Smooth muscle cell (in vitro differentiated cells): ENCODE data around the gene ROCK2. TPM values are rescaled to one million over a fixed set of nuclear protein-coding genes. Genes with fewer than 3 reads are reported as not detected.
A peak's percentile ranks its signal among the peaks of the same experiment; 100 is the strongest.

Source experiments
- DNase-seq: peaks from one replicate; lab custom pipeline; 2025; ENCODE audit not compliant: unreplicated experiment; lab: John Stamatoyannopoulos, UW
- H2AFZ ChIP-seq: fragments of 200-600 bp; sonication (generic); 2 replicates; pipeline ENCODE4 v1.6.0; 2016; ENCODE audit warnings: antibody characterized with exemption, low read depth, mild to moderate bottlenecking
- H3F3A ChIP-seq: fragments of 200-600 bp; sonication (generic); 2 replicates; pipeline ENCODE4 v1.6.0; 2017; ENCODE audit warnings: antibody characterized with exemption, low read depth
- H3K27ac ChIP-seq: fragments of 200-600 bp; sonication (generic); 2 replicates; pipeline ENCODE4 v1.5.1; 2016; ENCODE audit warnings: low read depth, mild to moderate bottlenecking
- H3K27me3 ChIP-seq: fragments of 200-600 bp; sonication (generic); 2 replicates; pipeline ENCODE4 v1.6.1; 2016; ENCODE audit warnings: low read depth, mild to moderate bottlenecking
- H3K36me3 ChIP-seq: fragments of 200-600 bp; sonication (generic); 2 replicates; pipeline ENCODE4 v1.5.1; 2016; ENCODE audit warnings: low read depth
- H3K4me1 ChIP-seq: fragments of 200-600 bp; sonication (generic); 2 replicates; pipeline ENCODE4 v1.5.1; 2016; ENCODE audit warnings: low read depth
- H3K4me2 ChIP-seq: fragments of 200-600 bp; sonication (generic); 2 replicates; pipeline ENCODE4 v1.6.0; 2016; ENCODE audit warnings: mild to moderate bottlenecking
- H3K4me3 ChIP-seq: fragments of 200-600 bp; sonication (generic); 2 replicates; pipeline ENCODE4 v1.5.1; 2016; ENCODE audit warnings: mild to moderate bottlenecking
- H3K79me2 ChIP-seq: fragments of 200-600 bp; sonication (generic); 2 replicates; pipeline ENCODE4 v1.6.0; 2016; ENCODE audit warnings: low read depth, mild to moderate bottlenecking
- H3K9ac ChIP-seq: fragments of 200-600 bp; sonication (generic); 2 replicates; pipeline ENCODE4 v1.6.0; 2016; ENCODE audit warnings: low read depth
- H3K9me3 ChIP-seq: fragments of 200-600 bp; sonication (generic); replicated peaks from 2 replicates; pipeline ENCODE4 v1.5.1; 2016; ENCODE audit warnings: low read depth
- H4K20me1 ChIP-seq: fragments of 200-600 bp; sonication (generic); 2 replicates; pipeline ENCODE4 v1.6.0; 2016; ENCODE audit warnings: low read depth
- WGBS: methylation state at CpG from one replicate; pipeline ENCODE4 v1.1.7; 2016; ENCODE audit warnings: low lambda C conversion rate; 5-methylcytosine and 5-hydroxymethylcytosine counted together
- polyA plus RNA-seq: library from polyadenylated mRNA; unstranded; fragments of >200 nt; fragmentation: Nextera tagmentation; extraction: Ambion mirVana; gene quantifications from 2 replicates; pipeline ENCODE4 v1.2.1, GENCODE V29; 2016
- total RNA-seq: library from RNA; depleted of rRNA; stranded (reverse); fragments of >200 nt; gene quantifications from 2 replicates; pipeline ENCODE4 v1.2.3, GENCODE V29; 2014
- TF ChIP-seq, protein P1 (sequence below): fragments of 200-600 bp; sonication (generic); IDR thresholded peaks from 2 replicates; pipeline ENCODE4 v1.5.1; 2017; ENCODE audit warnings: borderline replicate concordance, mild to moderate bottlenecking, antibody characterized with exemption; ENCODE audit not compliant: insufficient read depth, poor library complexity, severe bottlenecking

ROCK2 gene
- total and polyA plus RNA-seq, 2 experiments from 2014 or later, result 27.2 to 45.5 TPM

DNA sequence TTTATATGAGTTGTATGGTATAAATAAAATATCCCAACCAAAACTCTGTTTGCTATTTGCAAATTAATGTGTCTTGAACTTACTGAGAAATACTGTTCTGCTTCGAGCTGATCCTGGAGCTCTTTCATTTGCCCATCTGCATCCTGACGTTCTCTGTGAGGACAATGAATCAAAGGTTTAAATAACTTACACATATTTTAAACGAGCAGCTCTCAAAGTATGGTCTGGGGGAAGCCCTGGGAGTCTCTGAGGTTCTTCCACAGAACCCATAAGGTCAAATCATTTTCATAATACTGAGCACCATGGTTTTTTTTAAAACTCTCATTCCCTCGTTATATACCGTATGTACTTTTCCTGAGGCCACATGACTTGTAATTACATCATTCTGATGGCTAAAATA is 142.5 kb downstream of the ROCK2 start:
- TF ChIP-seq, protein P1, sequence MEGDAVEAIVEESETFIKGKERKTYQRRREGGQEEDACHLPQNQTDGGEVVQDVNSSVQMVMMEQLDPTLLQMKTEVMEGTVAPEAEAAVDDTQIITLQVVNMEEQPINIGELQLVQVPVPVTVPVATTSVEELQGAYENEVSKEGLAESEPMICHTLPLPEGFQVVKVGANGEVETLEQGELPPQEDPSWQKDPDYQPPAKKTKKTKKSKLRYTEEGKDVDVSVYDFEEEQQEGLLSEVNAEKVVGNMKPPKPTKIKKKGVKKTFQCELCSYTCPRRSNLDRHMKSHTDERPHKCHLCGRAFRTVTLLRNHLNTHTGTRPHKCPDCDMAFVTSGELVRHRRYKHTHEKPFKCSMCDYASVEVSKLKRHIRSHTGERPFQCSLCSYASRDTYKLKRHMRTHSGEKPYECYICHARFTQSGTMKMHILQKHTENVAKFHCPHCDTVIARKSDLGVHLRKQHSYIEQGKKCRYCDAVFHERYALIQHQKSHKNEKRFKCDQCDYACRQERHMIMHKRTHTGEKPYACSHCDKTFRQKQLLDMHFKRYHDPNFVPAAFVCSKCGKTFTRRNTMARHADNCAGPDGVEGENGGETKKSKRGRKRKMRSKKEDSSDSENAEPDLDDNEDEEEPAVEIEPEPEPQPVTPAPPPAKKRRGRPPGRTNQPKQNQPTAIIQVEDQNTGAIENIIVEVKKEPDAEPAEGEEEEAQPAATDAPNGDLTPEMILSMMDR, result no peak
- Histone ChIP-seq H3K4me1 (no peaks in the 10 kb centered on the region), H3K27me3 (no peaks in the 10 kb centered on the region), H4K20me1 (peaks cover 3% of the 10 kb centered on the region), H3K79me2 (no peaks in the 10 kb centered on the region), H3K4me2 (no peak overlapping the region), H3K27ac (no peak overlapping the region), H3F3A (peaks cover 4% of the 10 kb centered on the region), H3K4me3 (no peak overlapping the region), H3K9me3 (no peaks in the 10 kb centered on the region), H3K36me3 (peaks cover 16% of the 10 kb centered on the region), H2AFZ (no peak overlapping the region), H3K9ac (no peak overlapping the region)
- no peak for DNase-seq
- WGBS, result 93% methylated on average over 5 of the region's 5 CpGs

DNA sequence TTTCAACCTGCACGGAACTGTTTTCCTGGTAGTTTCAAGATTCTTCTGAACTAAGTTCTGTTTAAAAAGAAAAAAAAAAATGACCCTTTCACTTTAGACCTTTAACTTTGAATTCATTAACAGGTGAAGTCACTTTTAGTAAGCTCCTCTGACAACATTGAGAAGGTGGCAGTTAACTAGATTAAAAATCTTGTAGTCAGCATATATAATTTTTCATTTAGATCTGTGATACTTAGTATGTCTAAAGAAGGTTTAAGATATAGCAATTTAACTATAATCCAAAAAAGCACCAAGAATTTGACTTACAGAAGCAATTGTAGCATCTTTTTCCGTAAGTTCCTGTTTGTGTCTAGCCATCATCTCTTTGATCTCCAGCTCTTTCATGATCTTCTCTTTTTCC is 143.8 kb downstream of the ROCK2 start:
- DNase-seq, result no peak
- H3K4me2 ChIP-seq, result no peak overlapping the region
- H2AFZ ChIP-seq, result no peak overlapping the region
- WGBS, result 100% methylated on average over 2 of the region's 2 CpGs
- no peaks in the 10 kb centered on the region for H3K4me1 ChIP-seq
- H4K20me1 ChIP-seq, result peaks cover 3% of the 10 kb centered on the region
- H3K79me2 ChIP-seq, result no peaks in the 10 kb centered on the region
- H3K27me3 ChIP-seq, result no peaks in the 10 kb centered on the region
- H3F3A ChIP-seq, result peaks cover 4% of the 10 kb centered on the region
- H3K9ac ChIP-seq, result no peak overlapping the region
- no peaks in the 10 kb centered on the region for H3K9me3 ChIP-seq
- H3K27ac ChIP-seq, result no peak overlapping the region
- no peak overlapping the region for H3K4me3 ChIP-seq
- peaks cover 26% of the 10 kb centered on the region for H3K36me3 ChIP-seq
- TF ChIP-seq, protein P1, result no peak

DNA sequence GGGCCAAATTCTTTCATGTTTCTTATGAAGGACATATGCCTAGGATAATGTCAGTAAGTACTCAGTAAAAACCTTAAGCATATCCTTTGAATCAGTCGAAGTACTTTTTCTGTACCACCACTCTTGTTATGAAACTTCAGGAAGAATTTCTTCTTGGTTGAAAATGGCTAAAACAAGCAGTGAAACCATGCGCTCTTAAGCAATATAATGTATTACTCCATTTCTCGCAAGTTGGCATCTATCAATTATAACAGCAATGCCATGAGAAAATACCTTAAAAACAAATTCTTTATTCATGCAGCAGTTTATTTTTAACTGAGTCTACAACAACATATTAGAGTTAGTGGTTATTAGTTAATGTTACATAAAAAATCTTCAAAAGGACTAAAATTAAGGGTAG is 148.2 kb downstream of the ROCK2 start:
- TF ChIP-seq, protein P1, result no peak

DNA sequence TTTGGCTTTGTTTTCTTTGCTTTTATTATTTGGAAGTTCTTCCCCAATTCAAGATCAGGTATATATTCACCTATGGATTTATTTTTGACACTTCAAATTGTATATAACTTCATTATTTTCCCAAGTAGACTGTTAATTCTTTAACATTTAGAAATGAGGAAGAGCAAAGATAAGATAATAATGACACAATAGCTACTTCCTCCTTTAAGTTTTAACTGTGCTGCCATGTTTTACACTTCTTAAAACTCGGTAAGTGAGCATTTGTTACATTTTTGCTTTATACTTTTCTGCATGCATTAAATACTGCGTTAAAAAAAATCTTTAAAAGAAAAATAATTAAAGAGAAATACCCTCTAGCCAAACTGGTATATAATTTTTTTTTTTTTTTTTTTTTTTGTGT is 156.7 kb downstream of the ROCK2 start:
- TF ChIP-seq, protein P1, result no peak
- H3K27me3 ChIP-seq, result no peaks in the 10 kb centered on the region
- H4K20me1 ChIP-seq, result no peaks in the 10 kb centered on the region
- H3K27ac ChIP-seq, result peak overlapping the region; percentile 79
- peak overlapping the region; percentile 53 for H3K4me2 ChIP-seq
- peak overlapping the region; percentile 13 for H3K9ac ChIP-seq
- WGBS, result 94% methylated on average over 2 of the region's 2 CpGs
- H3K4me3 ChIP-seq, result no peak overlapping the region
- no peaks in the 10 kb centered on the region for H3K79me2 ChIP-seq
- no peaks in the 10 kb centered on the region for H3K4me1 ChIP-seq
- H2AFZ ChIP-seq, result no peak overlapping the region
- peaks cover 10% of the 10 kb centered on the region for H3K36me3 ChIP-seq
- no peaks in the 10 kb centered on the region for H3F3A ChIP-seq
- H3K9me3 ChIP-seq, result no peaks in the 10 kb centered on the region
- no peak for DNase-seq

More for the DNA sequence above, 148.2 kb downstream of the ROCK2 start:
- H2AFZ ChIP-seq, result no peak overlapping the region
- no peak overlapping the region for H3K4me3 ChIP-seq
- no peak overlapping the region for H3K27ac ChIP-seq
- H3K36me3 ChIP-seq, result peaks cover 37% of the 10 kb centered on the region
- no peak for DNase-seq
- over 99% methylated on average over 3 of the region's 3 CpGs for WGBS
- H4K20me1 ChIP-seq, result no peaks in the 10 kb centered on the region
- H3K9me3 ChIP-seq, result no peaks in the 10 kb centered on the region
- no peaks in the 10 kb centered on the region for H3K4me1 ChIP-seq
- no peaks in the 10 kb centered on the region for H3K79me2 ChIP-seq
- no peak overlapping the region for H3K9ac ChIP-seq
- H3F3A ChIP-seq, result no peaks in the 10 kb centered on the region
- H3K27me3 ChIP-seq, result no peaks in the 10 kb centered on the region
- no peak overlapping the region for H3K4me2 ChIP-seq
